NCI-H2029 (cell line): ENCODE data around the gene GTF3C1.
A peak's percentile ranks its signal among the peaks of the same experiment; 100 is the strongest.
"Not testable (repeated sequence)": the region's sequence is repeated elsewhere in the genome, so short reads cannot be mapped to it uniquely, and the experiment has no call there.

Experiments used
- DNase-seq: peaks from one replicate; lab custom pipeline; 2025; lab: John Stamatoyannopoulos, UW

Gene GTF3C1, protein sequence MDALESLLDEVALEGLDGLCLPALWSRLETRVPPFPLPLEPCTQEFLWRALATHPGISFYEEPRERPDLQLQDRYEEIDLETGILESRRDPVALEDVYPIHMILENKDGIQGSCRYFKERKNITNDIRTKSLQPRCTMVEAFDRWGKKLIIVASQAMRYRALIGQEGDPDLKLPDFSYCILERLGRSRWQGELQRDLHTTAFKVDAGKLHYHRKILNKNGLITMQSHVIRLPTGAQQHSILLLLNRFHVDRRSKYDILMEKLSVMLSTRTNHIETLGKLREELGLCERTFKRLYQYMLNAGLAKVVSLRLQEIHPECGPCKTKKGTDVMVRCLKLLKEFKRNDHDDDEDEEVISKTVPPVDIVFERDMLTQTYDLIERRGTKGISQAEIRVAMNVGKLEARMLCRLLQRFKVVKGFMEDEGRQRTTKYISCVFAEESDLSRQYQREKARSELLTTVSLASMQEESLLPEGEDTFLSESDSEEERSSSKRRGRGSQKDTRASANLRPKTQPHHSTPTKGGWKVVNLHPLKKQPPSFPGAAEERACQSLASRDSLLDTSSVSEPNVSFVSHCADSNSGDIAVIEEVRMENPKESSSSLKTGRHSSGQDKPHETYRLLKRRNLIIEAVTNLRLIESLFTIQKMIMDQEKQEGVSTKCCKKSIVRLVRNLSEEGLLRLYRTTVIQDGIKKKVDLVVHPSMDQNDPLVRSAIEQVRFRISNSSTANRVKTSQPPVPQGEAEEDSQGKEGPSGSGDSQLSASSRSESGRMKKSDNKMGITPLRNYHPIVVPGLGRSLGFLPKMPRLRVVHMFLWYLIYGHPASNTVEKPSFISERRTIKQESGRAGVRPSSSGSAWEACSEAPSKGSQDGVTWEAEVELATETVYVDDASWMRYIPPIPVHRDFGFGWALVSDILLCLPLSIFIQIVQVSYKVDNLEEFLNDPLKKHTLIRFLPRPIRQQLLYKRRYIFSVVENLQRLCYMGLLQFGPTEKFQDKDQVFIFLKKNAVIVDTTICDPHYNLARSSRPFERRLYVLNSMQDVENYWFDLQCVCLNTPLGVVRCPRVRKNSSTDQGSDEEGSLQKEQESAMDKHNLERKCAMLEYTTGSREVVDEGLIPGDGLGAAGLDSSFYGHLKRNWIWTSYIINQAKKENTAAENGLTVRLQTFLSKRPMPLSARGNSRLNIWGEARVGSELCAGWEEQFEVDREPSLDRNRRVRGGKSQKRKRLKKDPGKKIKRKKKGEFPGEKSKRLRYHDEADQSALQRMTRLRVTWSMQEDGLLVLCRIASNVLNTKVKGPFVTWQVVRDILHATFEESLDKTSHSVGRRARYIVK (N-terminal part only)

DNA sequence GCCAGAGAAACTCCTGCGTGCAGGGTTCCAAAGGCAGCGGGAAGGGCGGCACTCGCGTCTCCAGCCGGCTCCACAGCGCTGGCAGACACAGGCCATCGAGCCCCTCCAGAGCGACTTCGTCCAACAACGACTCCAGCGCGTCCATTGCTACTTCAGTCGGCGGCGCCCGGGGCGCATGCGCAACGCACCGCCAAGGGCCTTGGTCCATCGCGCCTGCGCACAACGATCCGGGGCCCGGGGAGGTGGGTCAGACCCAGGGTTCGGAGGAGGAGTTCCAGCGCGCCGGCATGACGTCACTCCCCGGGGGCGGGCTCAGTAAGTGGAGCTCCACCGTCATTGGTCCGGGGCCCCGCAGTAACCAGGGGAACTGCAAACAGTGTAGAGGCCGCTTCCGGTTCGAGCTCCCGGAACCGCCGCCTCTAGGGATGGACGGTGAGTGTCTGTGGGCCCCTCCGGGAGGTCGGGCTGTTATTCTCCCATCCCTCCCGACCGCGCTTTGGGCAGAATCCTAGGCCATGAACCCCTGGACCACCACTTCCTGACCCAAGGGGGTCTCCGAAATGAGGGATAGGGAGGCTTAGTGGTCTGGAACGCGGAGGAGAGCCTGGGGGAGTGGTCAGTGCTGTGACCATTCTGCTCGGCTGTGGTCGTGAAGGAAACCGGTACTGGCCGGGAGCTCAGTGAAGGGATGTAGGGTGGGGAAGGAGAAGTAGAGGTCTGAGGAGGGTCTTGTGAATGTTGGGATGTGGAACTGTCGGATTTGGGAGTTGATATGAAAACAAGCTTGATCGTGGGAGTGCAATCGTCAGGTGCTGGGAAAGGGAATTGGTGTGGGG, at the start of gene GTF3C1, which contains the start of gene KATNIP:
TSS of gene GTF3C1 (minus strand) at position 168 of the 836 bp plus-strand sequence. CDS start at position 145, 23 bp downstream.
TSS of gene KATNIP (plus strand) at position 399 of the 836 bp plus-strand sequence. CDS start at position 426, 27 bp downstream.
- peak; percentile 97 for DNase-seq

DNA sequence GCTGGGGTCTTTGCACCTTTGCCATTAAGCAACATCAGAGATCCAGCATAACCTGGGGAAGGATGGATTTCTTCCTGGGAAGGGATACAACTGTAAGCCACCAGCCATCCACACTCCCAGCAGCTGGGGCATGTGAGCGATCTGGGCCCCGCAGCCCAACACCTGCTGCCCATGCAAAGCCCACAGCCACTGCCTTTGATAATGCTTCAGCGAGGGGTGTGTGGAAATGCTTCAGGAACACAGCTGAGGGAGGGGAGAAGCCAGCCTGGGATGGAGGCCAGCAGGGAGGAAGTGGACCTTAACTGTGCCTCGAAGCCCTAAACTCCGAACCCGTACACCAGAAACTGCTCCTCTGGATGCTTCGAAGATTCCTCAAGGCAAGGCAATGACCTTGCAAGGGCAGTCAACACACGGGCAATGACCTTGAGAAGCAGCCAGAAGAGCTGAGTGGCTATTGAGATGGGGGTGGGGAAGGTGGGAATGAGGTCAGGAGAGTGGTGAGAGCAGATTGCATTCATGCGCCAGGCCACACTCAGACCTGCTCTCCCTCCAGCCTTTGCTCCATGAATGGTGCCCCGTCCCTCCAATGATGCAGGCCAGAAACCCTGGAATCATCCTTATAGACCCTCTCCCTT, 49.3 kb upstream of the GTF3C1 start:
- DNase-seq, result no peak

DNA sequence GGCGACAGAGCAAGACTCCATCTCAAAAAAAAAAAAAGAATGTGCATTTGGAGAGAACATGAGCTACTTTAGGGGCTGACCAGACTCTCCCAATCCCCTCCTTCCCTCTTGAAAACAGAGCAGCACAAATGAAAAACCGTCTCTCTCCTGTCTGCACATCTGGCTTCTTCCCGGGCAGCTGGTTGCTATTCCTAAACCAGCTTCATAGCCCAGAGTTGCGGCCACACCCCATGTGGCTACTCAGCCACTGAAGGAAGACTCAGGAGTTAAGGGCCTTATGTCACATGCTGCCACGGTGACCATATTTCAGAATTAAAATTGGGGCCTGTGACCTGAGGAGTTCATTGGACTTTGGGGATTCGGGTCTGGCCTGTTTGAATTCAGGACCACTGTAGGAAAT, 48.5 kb upstream of the GTF3C1 start:
- DNase-seq, result no peak

DNA sequence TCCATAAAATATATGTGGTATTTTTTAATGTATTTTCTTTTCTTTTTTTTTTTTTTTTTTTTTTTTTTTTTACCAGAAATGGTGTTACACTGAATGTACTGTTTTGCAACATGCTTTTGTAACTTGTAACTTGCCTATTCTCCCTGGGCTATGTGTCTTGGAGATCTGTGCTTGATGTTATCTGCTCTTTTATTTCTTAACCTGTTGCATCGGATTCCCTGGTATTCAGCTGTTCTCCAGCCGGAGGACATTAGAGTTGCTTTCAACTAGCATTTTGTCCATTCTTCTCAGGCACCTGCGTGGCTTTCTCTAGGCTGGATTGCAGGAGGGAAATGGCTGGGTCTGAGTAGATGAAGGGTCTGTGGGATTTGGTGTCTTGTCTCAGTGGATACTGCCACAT, 47.6 kb upstream of the GTF3C1 start:
- DNase-seq, result no peak

DNA sequence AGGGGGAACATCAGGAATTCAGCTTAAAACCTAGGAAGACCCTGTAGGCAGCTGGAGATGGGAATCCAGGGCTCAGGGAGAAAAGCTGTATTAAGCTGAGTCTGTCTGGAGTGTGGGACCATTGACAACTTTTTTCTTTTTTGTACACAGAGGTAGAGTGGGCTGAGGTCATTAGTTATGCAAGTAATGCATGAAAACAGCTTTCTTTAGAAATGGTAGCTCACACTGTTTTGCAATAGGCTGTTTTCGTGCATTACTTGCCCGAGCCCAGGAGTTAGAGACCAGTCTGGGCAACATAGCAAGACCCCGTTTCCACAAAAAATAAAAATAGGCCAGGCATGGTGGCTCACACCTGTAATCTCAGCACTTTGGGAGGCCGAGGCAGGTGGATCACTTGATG, 46.7 kb upstream of the GTF3C1 start:
- no peak for DNase-seq

DNA sequence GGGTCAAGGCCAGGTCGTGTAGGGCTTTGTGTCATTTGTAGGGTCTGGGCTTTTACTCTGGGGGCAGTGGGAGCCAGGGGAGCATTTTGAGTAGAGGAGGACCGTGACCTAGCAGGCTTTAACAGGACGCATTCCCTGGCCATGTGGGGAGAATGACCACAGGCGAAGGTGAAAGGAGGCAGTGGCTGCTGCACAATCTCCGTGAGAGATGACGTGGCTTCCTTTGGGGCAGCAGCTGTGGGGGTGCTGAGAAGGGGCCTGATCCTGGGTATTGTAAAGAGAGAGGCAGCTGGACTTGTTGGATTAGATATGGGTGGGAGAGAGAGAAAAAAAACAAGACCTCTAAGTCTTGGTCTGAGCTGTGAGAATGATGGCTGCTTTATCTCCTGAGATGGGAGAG, 46.3 kb upstream of the GTF3C1 start:
- no peak for DNase-seq

DNA sequence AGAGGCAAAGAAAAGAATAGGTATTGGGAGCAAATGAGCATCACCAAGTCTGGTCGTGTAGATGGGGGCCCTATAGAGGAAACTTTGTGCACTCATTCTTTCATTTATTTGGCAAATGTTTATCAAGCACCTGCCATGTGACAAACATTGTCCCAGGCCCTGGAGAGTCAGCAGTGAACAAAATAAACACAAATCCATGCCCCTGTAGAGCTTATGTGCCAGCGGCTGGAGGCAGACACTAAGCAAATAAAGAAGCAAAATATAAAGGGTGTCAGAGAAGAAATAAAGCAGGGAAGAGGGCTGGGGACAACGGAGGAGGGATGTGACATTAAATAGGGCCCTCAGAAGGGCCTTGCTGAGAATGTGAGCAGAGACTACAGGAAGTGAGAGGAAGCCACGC, 45.8 kb upstream of the GTF3C1 start:
- DNase-seq, result no peak

DNA sequence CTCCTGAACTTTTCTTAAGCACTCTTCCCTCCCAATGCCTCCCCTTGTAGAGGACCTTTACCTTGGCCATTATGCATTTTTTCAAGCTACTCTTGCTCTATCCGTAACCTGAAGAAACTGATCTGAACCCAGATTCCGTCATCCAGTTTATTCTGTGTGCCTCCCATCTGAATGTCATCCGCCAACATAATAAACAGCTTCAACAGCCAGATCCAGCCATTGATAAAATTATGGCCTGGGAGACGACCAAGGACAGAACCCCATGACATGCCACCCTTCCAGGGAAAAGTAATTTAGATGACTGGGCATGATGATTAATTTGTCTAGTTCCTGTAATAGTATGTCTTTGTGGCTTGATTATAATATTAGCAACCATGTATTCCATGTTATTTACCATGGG, 42.1 kb upstream of the GTF3C1 start:
- DNase-seq, result no peak

DNA sequence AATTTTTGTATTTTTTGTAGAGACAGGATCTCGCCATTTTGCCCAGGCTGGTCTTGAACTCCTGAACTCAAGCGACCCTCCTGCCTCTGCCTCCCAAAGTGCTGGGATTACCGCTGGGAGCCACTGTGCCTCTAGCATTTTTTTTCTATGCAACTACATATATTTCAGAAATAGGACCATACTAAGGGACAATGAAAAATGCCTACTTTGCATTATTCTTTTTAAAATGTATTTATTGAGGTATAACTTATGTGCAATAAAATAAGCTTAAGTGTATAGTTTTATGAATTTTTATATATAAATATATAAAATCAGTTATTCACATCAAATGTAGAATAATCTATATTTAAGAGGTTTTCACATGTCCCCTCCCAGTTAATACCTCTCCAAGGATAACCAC, 38.3 kb upstream of the GTF3C1 start:
- no peak for DNase-seq

DNA sequence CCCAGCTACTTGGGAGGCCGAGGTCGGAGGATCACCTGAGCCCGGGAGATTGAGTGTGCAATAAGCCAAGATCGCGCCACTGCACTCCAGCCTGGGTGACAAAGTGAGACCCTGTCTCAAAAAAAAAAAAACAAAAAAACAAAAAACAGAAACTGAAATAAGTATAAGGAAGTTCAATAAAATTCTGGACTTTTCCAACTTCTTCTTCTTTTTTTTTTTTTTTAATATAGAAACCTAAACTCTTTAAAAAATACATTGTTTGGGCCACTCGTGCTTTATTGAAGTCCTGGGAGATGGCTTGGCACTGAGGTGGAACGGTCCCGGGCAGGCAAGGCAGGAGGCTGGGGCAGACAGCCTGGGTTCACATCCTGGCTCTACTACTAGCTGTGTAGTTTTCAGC, 37.0 kb upstream of the GTF3C1 start:
- DNase-seq, result no peak

DNA sequence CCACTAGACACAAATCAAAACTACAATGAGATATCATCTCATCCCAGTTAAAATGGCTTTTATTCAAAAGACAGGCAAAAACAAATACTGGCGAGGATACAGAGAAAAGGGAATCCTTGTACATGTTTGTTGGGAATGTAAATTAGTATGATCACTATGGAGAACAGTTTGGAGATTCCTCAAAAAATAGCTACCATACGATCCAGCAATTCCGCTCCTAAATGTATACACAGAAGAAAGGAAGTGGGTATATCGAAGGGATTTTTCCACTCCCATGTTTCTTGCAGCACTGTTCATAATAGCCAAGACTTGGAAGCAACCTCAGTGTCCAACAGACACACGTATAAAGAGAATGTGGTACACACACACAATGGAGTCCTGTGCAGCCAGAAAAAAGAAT, 35.5 kb upstream of the GTF3C1 start:
- no peak for DNase-seq

DNA sequence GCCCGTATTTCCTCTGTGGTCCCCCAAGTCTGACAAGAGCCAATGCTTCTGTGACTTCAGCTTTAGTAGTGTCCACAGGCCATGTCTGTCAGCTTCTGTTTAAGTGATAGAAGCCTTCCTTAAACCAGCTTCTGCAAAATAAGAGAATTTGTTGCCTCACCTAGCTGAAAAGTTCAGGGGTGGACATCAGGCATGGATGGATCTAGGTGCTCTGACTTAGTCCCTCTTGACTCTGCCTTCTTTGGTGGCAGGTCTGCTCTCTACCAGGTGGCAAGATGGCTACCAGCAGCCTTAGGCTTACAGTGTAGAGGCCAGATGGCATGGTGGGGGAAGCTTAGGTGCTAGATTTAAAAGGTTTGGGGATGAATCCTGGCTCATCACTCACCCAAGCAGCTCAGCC, 33.9 kb upstream of the GTF3C1 start:
- no peak for DNase-seq

DNA sequence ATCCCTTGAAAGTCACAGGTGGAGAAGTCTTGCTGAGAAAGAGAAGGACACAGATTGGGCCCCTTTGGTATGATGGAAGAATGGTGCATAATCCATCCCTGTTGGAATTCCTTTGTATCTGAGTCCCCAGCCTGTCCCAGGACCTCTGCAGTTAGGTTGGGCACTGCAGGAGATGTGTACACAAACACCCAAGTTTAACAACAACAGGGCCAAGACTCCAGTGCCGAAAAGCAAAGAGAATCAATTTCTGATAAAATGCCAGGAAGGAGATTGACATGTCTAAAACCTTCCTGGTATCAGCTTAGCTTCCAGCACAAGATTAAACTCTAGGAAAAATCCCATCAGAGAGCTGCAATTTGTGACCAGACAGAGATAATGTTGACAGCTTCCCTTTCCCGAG, 33.2 kb upstream of the GTF3C1 start:
- no peak for DNase-seq

DNA sequence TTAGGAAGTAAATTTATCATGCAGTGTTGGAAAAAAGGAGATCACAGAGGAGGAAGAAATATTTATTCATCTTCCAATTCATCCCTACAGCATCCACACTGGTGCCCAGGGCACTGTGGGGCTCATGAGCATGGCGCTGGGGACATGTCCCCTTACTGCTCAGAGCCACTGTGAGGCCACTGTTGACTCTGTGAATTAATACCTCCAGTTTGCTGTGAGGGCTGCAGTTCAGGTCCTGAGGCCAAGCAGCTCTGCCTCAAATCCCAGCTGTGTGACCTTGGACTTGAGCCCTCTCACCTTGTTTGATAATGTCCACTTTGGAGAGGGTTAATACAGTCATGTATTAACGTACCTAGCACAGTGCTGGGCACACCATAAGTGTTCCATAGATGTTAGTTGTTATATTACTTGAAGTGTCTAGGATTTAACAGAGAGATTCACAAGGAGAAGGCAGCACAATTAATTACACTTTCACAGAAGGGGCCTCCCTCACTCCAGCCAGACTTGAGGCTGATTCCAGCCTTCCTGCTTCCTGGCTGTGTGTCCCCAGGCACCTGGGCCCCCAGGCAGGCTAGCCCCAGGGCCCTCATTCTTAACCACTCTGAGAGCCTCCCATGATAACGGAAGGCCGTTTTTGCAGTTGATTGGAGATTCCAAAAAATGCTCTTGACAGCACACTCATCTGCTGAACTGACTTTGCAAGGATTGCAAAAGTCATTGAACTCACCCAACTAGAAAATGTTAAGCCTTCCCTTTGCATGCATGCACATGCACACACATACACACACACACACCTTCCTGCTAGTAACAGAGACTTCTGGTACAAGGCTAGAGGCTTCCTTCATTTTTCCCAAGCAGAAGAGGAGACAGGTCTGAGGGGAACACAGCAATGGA, 29.6 kb upstream of the GTF3C1 start:
- DNase-seq, result no peak

DNA sequence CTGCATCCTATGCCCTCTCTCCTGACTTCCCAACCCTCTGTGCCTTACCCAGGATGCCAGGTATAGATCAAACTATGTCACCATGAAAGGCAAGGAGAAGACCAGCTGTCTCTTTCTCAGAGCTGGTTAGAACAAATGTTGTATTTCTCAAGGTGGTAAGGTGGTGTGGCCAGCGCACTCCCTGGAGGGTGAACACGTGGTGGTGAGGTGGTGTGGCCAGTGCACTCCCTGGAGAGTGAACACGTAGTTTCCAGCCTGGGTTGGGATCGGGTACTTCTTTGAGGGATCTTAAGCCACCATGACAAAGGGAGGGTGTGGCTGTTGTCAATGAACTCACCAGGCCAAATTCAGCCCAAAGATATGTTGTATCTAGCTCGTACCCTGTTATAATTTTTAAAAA, 27.0 kb upstream of the GTF3C1 start:
- DNase-seq, result no peak

DNA sequence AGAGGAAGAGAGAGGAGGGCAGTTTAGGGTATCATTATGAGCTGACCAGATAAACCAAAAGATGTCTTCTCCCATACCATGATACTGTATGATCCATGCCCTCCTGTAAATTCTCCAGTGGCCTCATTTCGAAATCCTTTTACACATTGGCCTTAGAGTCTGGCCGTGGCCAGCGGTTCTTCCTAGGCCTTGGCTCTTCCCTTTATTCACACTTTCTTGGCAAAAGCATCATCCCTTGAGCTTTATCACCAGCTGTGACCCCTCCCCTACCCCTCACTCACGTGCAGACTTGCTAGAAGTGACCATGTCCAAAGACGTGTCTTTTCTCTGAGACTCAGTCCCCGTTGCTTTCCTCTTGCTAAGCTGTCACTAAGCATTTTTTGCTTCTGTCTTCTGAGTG, 23.0 kb upstream of the GTF3C1 start:
- DNase-seq, result no peak

DNA sequence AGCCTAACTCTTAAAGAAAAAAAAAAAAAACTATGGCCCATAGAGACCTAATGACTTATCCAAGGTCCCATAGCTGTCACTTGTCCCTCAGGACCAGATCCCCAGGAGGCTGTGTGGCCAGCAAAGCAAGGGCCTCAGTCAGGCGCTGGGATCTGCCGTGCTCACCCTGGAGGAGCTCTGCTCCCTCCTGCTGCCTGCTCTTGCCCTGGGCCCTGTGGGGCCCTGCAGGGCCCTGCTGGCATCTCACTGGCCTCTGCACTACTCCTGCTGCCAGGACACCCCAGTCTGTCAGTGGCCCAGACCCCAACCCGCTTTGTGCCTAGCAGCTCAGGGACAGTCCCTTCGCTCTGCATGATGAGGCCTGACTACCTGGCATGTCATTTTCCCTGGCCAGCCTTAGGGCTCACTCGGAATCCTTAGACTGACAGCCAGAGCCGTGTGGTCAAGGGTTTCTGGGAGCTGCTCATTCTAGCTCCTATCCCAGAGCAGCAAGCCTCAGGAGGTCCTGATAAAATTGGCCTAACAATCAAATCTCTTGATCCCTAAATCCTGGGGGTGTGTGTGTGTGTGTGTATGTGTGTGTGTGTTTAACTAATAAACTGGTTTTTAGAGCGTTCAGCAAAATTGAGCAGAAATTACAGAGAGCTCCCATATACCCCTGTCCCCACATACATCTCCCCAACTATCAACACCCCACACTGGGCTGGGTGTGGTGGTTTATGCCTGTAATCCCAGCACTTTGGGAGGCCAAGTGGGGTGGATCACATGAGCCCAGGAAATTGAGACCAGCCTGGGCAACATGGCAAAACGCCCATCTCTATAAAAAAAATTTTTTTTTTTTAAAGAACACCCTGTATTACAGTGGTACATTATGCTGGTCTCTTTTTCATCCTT, 22.0 kb upstream of the GTF3C1 start:
- DNase-seq, result no peak

DNA sequence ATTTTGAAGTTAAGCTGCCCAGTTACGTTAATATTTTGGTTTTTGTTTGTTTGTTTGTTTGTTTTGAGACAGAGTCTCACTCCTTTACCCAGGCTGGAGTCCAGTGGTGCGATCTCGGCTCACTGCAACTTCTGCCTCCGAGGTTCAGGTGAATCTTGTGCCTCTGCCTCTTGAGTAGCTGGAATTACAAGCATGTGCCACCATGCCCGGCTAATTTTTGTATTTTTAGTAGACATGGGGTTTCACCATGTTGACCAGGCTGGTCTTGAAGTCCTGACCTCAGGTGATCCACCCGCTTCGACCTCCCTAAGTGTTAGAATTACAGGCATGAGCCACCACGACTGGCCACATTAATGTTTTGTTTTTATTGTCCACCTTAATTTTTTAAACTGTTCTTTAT, 21.3 kb upstream of the GTF3C1 start:
- not testable (repeated sequence) for DNase-seq

DNA sequence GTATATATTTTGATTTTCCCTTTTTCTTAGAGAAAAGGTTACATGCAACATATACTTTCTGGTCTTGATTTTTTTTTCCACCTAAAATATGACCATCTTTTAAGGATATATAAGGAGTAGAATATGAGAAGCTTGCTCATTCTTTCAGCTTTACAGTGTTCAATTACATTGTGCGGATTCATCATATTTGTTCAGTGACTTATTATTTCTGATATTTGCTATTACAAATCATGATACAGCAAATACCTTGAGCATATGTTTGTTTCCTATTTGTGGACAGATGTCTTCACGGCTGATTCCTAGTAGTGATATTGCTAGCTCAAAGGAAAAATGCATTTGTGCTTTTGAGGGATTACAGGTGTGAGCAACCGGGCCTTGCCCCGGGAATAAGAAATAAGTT, 18.4 kb upstream of the GTF3C1 start:
- DNase-seq, result no peak
